ENCODE data around the gene ZNF669. TPM values are rescaled to one million over a fixed set of nuclear protein-coding genes. Genes with fewer than 3 reads are reported as not detected.

The ZNF669 gene
- total RNA-seq, 1 experiment from 2014 or later = 7.8 TPM

- DNase-seq (ENCODE audit: low read depth, low spot score) = no peak
- in situ Hi-C loops (cut with HindIII; ENCODE audit: low pct_unique_long_range_greater_than_20kb, low sequenced_read_pairs) = no loop called here
These were observed 9.6 kb upstream of the ZNF669 start for GRCh38 chr1:247113733-247114271.

DNA sequence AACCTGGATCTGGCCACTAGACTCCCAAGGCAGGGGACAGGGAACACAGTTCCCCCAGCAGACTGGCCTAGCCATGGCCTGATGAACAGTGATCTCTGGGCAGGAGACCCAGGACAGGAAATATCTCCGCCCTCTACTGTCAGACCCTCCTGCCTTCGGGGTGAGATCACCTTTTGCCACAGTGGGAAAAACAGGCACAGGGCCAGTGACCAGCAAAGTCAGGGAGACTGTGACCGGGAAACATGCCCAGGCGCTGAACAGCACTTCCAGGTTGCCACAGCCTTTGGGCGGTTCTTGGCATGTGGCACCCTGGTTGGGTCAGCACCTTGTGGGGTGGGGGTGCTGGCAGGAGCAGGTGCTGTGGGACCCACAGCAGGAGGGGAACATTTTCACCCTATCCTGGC is 8.9 kb upstream of the ZNF669 start:
- in situ Hi-C loops (cut with HindIII; ENCODE audit: low pct_unique_long_range_greater_than_20kb, low sequenced_read_pairs) = no loop called here
- no peak for DNase-seq (ENCODE audit: low read depth, low spot score)

- in situ Hi-C loops (cut with HindIII; ENCODE audit: low pct_unique_long_range_greater_than_20kb, low sequenced_read_pairs) = no loop called here
- DNase-seq (ENCODE audit: low read depth, low spot score) = no peak
These were observed 8.3 kb upstream of the ZNF669 start for GRCh38 chr1:247112479-247112781.

DNA sequence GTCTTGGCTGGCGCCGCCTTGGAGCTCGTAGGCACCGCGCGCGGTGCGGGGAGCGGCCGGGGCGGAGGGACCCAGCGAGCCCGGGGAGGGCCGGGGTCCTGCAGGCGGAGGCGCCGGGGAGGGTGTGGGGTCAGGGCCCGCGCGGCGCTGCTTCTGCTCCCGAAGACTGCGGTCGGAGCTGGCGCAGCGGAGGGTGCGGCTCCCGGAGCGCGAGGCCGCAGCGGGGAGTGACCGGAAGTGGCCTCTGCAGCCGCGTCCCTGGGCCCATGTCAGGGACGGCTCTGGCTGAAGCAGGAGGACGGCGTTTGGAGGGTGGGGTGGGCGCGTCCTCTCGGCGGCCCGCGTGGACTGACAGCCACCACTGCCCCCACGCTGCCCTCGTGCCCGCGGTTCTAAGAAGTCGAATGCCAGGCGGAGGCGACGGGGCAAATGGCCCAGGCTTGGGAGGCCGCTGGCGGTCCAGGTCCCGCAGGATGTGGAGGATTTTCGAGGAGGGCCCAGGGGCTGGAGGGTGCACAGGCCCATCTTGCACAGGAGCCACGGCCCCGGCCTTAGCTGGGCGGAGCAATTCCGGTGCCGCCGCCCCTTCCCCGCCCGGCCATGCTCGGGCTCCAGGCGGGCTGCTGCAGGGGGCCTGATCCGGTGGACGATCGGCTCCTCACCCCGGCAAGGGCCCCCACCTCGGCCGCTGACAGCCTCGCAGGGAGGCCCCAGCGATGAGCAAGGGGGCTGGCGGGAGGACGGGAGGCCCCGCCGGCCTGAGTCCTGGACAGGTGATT is 7.7 kb upstream of the ZNF669 start:
- no peak for DNase-seq (ENCODE audit: low read depth, low spot score)
- in situ Hi-C loops (cut with HindIII; ENCODE audit: low pct_unique_long_range_greater_than_20kb, low sequenced_read_pairs) = no loop called here

DNA sequence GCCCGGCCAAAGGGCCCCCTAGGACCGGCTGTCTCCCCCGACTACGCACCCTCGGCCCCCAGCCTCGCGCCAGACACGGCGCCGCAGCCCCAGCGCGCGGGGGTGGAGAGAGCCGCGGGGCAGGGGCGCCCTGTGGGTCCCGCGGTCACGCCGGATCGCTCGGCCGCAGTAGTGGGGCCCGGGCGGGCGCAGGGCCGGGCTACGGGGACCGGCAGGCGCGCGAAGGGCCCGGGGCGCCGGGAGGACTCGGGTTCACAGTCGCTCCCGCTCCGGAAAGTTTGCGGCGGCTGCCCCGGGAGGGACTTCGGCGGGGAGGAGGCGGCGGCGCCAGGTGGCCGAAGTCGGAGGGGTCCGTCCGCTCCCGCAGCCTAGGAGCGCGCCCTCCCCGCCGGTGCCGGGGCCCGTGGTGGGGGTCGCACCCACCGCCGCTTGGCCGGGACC is 7.1 kb upstream of the ZNF669 start:
- DNase-seq (ENCODE audit: low read depth, low spot score) = no peak
- in situ Hi-C loops (cut with HindIII; ENCODE audit: low pct_unique_long_range_greater_than_20kb, low sequenced_read_pairs) = no loop called here

DNA sequence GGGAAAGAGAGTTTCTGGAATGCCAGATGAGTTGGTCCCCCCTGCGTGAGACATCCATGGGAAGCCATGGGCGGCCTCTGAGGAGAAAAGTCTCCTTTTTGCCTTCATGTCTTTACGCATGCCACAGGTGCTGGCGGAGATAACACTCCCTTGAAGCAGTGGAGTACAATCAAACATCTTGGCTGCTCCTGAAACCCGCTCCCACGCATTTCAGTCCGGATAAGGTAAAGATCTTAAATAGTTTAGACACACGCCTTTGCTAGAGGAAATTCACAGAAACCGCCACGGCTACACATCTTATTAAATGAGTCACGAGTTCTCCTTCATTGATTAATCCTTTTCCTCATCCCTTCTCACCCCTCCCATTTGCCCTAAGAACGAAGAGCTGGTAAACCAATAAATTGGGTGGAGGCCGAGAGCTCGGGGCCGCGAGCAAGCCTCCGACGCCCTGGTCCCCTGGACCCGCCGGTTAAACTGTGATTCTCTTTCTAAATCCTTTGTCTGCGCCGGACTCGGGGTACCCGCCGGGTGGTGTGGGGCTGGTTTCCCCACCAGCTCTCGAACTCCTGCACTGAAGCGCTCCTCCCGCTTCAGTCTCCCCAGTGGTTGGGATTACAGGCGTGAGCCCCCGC is 6.6 kb upstream of the ZNF669 start:
- in situ Hi-C loops (cut with HindIII; ENCODE audit: low pct_unique_long_range_greater_than_20kb, low sequenced_read_pairs) = no loop called here
- no peak for DNase-seq (ENCODE audit: low read depth, low spot score)

DNA sequence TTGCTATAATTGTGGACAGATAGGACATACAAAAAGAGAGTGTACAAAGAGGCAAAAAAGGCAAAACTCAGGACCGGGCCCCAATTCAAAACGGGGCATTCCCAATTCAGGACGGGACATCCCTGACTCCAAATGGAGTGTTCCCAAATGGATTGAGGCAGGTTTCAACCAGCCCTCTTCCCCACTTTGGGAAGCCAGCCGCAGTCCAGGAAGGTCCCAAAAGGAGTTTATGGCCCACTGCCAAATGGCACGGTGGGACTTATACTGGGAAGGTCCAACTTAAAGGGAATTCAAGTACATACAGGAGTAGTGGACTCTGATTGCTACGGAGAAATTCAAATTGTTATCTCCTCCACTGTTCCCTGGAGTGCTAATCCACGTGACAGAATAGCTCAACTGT is 3.5 kb upstream of the ZNF669 start:
- no peak for DNase-seq (ENCODE audit: low read depth, low spot score)
- in situ Hi-C loops (cut with HindIII; ENCODE audit: low pct_unique_long_range_greater_than_20kb, low sequenced_read_pairs) = no loop called here

DNA sequence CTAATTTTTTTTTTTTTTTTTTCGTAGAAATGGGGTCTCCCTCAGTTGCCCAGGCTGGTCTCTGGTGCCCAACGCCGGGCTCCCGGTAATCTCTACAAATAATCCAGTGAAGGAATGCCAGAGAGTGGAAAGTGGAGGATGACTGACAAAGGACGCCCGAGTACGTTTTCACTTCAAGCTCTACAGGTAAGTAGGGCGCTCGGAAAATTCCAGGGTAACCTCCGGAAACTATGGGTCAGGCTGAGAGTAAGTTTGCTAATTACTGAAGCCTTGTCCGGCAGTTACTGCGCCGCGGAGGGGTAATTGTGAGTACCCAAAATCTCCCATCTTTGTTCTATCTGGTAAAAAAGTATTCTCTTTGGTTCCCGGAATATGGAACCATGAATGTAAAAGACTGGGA is 1.8 kb upstream of the ZNF669 start:
- in situ Hi-C loops (cut with HindIII; ENCODE audit: low pct_unique_long_range_greater_than_20kb, low sequenced_read_pairs) = no loop called here

DNA sequence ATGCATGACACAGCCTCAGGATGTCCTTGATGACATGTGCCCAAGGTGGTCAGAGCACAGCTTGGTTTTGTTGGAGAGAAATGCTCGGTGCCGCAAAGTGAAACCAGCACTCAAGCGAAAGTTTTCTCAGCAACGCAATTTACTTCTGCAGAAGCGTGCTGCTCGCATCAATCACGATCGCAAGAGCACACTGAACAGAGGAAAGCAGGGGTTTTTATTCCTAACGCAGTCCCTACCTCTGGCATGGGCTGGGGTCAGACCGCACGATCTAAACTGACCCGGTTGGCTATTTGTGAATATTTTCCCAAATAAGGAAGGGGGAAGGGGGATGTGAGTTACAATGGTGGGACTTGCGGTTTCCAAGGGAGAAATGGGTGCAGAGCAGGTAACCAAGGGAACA is 809 bp upstream of the ZNF669 start:
- in situ Hi-C loops (cut with HindIII; ENCODE audit: low pct_unique_long_range_greater_than_20kb, low sequenced_read_pairs) = no loop called here

More for the DNA sequence above, 1.8 kb upstream of the ZNF669 start:
- no peak for DNase-seq (ENCODE audit: low read depth, low spot score)

DNA sequence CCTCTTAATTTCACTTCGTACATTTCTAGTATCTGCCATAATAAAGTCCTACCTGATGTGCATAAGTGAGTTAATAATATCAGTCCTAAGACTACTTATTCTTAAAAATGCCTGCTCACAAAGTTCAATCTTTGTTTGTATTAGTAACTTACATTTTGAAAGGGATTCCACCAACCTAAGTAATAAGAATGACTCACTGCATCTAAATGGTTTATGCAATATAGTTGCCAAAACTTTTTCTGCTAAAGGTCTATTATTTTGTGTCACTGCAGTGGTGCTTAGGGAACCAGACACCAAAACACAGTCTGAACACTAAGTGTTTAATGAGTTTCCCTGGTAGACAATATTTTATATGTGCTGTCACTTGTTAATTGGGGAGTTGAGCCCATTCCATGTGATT is 1.8 kb downstream of the ZNF669 start:
- in situ Hi-C loops (cut with HindIII; ENCODE audit: low pct_unique_long_range_greater_than_20kb, low sequenced_read_pairs) = no loop called here
- DNase-seq (ENCODE audit: low read depth, low spot score) = no peak

More for the DNA sequence above, 809 bp upstream of the ZNF669 start:
- DNase-seq (ENCODE audit: low read depth, low spot score) = no peak

DNA sequence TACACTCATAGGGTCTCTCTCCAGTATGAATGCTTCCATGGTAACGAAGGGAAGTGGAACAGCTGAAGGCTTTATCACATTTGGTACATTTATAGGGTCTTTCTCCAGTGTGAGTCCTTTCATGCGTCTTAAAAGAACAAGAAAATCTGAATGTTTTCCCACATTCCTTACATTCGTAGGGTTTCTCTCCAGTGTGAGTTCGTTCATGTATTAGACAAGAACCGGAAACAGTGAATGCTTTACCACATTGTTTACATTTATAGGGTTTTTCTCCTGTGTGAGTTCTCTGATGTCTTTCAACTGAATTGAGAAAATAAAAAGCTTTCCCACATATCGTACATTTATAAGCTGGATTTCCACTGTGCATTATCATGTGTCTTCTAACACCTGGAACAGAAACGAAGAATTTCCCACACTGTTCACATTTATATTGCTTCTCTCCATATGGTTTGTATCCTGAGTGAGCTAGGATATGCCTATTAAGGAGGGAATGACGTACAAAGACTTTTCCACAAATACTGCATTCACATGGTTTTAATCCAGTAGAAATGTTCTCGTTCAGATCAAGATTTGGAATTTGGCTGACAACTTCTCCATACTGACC is 3.4 kb downstream of the ZNF669 start:
- no peak for DNase-seq (ENCODE audit: low read depth, low spot score)
- in situ Hi-C loops (cut with HindIII; ENCODE audit: low pct_unique_long_range_greater_than_20kb, low sequenced_read_pairs) = no loop called here

DNA sequence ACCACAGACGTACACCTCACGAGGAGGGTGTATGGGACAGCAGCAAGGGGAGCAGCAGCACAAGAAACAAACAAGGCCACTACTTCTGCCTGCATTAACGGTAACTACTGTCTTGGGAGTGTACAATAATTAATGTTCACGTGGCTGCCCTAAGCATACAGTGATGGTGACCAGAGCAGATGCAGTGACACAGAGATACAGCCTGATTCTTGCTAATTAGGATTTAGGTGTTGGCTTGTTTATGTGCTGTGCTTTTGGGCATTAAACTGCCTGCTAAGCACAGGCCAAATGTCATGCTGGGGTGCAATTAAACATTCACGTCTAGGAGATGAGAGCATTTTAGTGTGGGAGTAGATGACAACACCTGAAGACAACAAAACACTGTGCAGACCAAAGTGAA is 7.2 kb downstream of the ZNF669 start:
- in situ Hi-C loops (cut with HindIII; ENCODE audit: low pct_unique_long_range_greater_than_20kb, low sequenced_read_pairs) = no loop called here
- DNase-seq (ENCODE audit: low read depth, low spot score) = no peak

DNA sequence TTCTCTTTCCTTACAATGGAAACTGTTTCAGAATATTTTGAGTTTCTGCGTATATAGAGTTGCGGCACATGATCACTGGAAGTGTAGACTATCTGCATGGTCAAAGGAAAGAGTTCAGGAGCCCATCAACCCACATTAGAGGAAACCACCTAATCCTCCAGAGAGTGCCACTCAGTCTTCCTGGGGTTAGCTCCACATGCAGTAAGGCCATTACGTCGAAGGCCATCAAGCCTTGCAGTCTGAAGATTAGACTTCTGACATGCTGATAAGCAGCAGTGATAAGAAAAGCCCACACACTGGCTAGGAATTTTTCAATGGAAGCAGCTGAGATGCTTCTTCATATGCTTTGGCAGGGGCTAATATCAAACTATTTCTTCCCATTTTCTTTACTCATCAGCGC is 7.6 kb downstream of the ZNF669 start:
- in situ Hi-C loops (cut with HindIII; ENCODE audit: low pct_unique_long_range_greater_than_20kb, low sequenced_read_pairs) = no loop called here

DNA sequence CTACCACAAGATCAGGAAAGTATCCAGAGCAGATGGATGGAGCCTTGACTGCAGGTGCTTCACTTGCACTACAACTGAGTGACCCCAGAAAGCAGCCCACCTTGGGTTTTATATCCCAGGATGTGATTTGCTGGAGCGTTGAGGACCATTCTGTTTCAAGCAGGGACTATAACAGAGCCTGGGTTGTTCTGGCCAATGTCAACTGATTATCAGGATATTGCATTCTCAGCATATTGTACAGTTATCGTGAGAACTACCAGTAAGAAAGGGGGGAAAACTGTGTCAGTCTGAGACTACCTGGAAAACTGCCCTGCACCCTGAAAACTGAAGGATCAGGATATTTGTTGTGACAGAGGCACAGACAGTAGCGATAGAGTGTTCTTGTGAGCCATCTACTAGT is 8.0 kb downstream of the ZNF669 start:
- in situ Hi-C loops (cut with HindIII; ENCODE audit: low pct_unique_long_range_greater_than_20kb, low sequenced_read_pairs) = no loop called here
- no peak for DNase-seq (ENCODE audit: low read depth, low spot score)

More for the DNA sequence above, 7.6 kb downstream of the ZNF669 start:
- DNase-seq (ENCODE audit: low read depth, low spot score) = no peak

- no peak for DNase-seq (ENCODE audit: low read depth, low spot score)
- in situ Hi-C loops (cut with HindIII; ENCODE audit: low pct_unique_long_range_greater_than_20kb, low sequenced_read_pairs) = no loop called here
These were observed 13.7 kb downstream of the ZNF669 start for GRCh38 chr1:247090455-247090854.

- in situ Hi-C loops (cut with HindIII; ENCODE audit: low pct_unique_long_range_greater_than_20kb, low sequenced_read_pairs) = no loop called here
- no peak for DNase-seq (ENCODE audit: low read depth, low spot score)
These were observed 14.4 kb downstream of the ZNF669 start for GRCh38 chr1:247089616-247090375.

GRCh38 chr1:247088967-247089366 is 15.2 kb downstream of the ZNF669 start:
- DNase-seq (ENCODE audit: low read depth, low spot score) = no peak
- in situ Hi-C loops (cut with HindIII; ENCODE audit: low pct_unique_long_range_greater_than_20kb, low sequenced_read_pairs) = no loop called here

GRCh38 chr1:247087256-247087655 is 16.9 kb downstream of the ZNF669 start:
- DNase-seq (ENCODE audit: low read depth, low spot score) = no peak
- in situ Hi-C loops (cut with HindIII; ENCODE audit: low pct_unique_long_range_greater_than_20kb, low sequenced_read_pairs) = no loop called here

Data from SK-MEL-5 (cell line).